Measurements from ENCODE around the gene KRT31.
A peak's percentile ranks its signal among the peaks of the same experiment; 100 is the strongest.
"Not testable (repeated sequence)": the region's sequence is repeated elsewhere in the genome, so short reads cannot be mapped to it uniquely, and the experiment has no call there.

The KRT31 gene

GRCh38 chr17:41404024-41404671 lies 6.7 kb upstream of the KRT31 start:
- Histone ChIP-seq H3K79me2 (ENCODE audit: control insufficient read depth, insufficient read depth, low read length, unreplicated experiment) (no peaks in the 10 kb centered on the region), H2AFZ (ENCODE audit: low read length, unreplicated experiment) (peak overlapping the region; percentile 15), H3K4me3 (ENCODE audit: low read depth, low read length) (peak overlapping the region; percentile 22; the same call in 1 of the 2 replicates), H3K4me1 (ENCODE audit: control insufficient read depth, insufficient read depth, low read length, unreplicated experiment) (peaks cover 35% of the 10 kb centered on the region), H3K36me3 (ENCODE audit: insufficient read depth, low read length) (no peaks in the 10 kb centered on the region), H3K27ac (ENCODE audit: low read depth, low read length) (peak overlapping the region; percentile 86), H3K27me3 (ENCODE audit: insufficient read depth, low read length) (no peaks in the 10 kb centered on the region)

- H3K4me3 ChIP-seq (ENCODE audit: low read depth, low read length), result peak overlapping the region; percentile 22; the same call in 1 of the 2 replicates
- peaks cover 35% of the 10 kb centered on the region for H3K4me1 ChIP-seq (ENCODE audit: control insufficient read depth, insufficient read depth, low read length, unreplicated experiment)
- no peaks in the 10 kb centered on the region for H3K36me3 ChIP-seq (ENCODE audit: insufficient read depth, low read length)
- H3K27ac ChIP-seq (ENCODE audit: low read depth, low read length), result peak overlapping the region; percentile 86
- H2AFZ ChIP-seq (ENCODE audit: low read length, unreplicated experiment), result no peak overlapping the region
- H3K27me3 ChIP-seq (ENCODE audit: insufficient read depth, low read length), result no peaks in the 10 kb centered on the region
- no peaks in the 10 kb centered on the region for H3K79me2 ChIP-seq (ENCODE audit: control insufficient read depth, insufficient read depth, low read length, unreplicated experiment)
Measured at GRCh38 chr17:41403404-41404023, 6.1 kb upstream of the KRT31 start.

- H3K4me3 ChIP-seq (ENCODE audit: low read depth, low read length), result no peak overlapping the region
- H3K4me1 ChIP-seq (ENCODE audit: control insufficient read depth, insufficient read depth, low read length, unreplicated experiment), result peaks cover 35% of the 10 kb centered on the region
- H3K36me3 ChIP-seq (ENCODE audit: insufficient read depth, low read length), result no peaks in the 10 kb centered on the region
- H2AFZ ChIP-seq (ENCODE audit: low read length, unreplicated experiment), result no peak overlapping the region
- no peaks in the 10 kb centered on the region for H3K27me3 ChIP-seq (ENCODE audit: insufficient read depth, low read length)
- H3K27ac ChIP-seq (ENCODE audit: low read depth, low read length), result peak overlapping the region; percentile 86; the same call in 1 of the 2 replicates
- H3K79me2 ChIP-seq (ENCODE audit: control insufficient read depth, insufficient read depth, low read length, unreplicated experiment), result no peaks in the 10 kb centered on the region
Measured at GRCh38 chr17:41402161-41402560, 4.8 kb upstream of the KRT31 start.

GRCh38 chr17:41396340-41396739 lies 1.1 kb downstream of the KRT31 start:
- Histone ChIP-seq H3K36me3 (ENCODE audit: insufficient read depth, low read length) (no peaks in the 10 kb centered on the region), H3K27me3 (ENCODE audit: insufficient read depth, low read length) (no peaks in the 10 kb centered on the region), H3K79me2 (ENCODE audit: control insufficient read depth, insufficient read depth, low read length, unreplicated experiment) (no peaks in the 10 kb centered on the region), H3K27ac (ENCODE audit: low read depth, low read length) (no peak overlapping the region), H2AFZ (ENCODE audit: low read length, unreplicated experiment) (no peak overlapping the region), H3K4me3 (ENCODE audit: low read depth, low read length) (no peak overlapping the region), H3K4me1 (ENCODE audit: control insufficient read depth, insufficient read depth, low read length, unreplicated experiment) (peaks cover 23% of the 10 kb centered on the region)

GRCh38 chr17:41395611-41396010 lies 1.8 kb downstream of the KRT31 start:
- Histone ChIP-seq H3K4me3 (ENCODE audit: low read depth, low read length) (no peak overlapping the region), H3K79me2 (ENCODE audit: control insufficient read depth, insufficient read depth, low read length, unreplicated experiment) (no peaks in the 10 kb centered on the region), H3K4me1 (ENCODE audit: control insufficient read depth, insufficient read depth, low read length, unreplicated experiment) (peaks cover 23% of the 10 kb centered on the region), H2AFZ (ENCODE audit: low read length, unreplicated experiment) (no peak overlapping the region), H3K27me3 (ENCODE audit: insufficient read depth, low read length) (no peaks in the 10 kb centered on the region), H3K27ac (ENCODE audit: low read depth, low read length) (no peak overlapping the region), H3K36me3 (ENCODE audit: insufficient read depth, low read length) (no peaks in the 10 kb centered on the region)

- not testable (repeated sequence) for H3K27me3 ChIP-seq (ENCODE audit: insufficient read depth, low read length); H3K27ac ChIP-seq (ENCODE audit: low read depth, low read length); H3K79me2 ChIP-seq (ENCODE audit: control insufficient read depth, insufficient read depth, low read length, unreplicated experiment); H3K36me3 ChIP-seq (ENCODE audit: insufficient read depth, low read length); H3K4me3 ChIP-seq (ENCODE audit: low read depth, low read length); H2AFZ ChIP-seq (ENCODE audit: low read length, unreplicated experiment)
- peaks cover 23% of the 10 kb centered on the region for H3K4me1 ChIP-seq (ENCODE audit: control insufficient read depth, insufficient read depth, low read length, unreplicated experiment)
Measured at GRCh38 chr17:41395044-41395443, 2.4 kb downstream of the KRT31 start.

- no peaks in the 10 kb centered on the region for H3K36me3 ChIP-seq (ENCODE audit: insufficient read depth, low read length)
- peaks cover 23% of the 10 kb centered on the region for H3K4me1 ChIP-seq (ENCODE audit: control insufficient read depth, insufficient read depth, low read length, unreplicated experiment)
- no peak overlapping the region for H3K4me3 ChIP-seq (ENCODE audit: low read depth, low read length)
- H3K79me2 ChIP-seq (ENCODE audit: control insufficient read depth, insufficient read depth, low read length, unreplicated experiment), result no peaks in the 10 kb centered on the region
- H3K27ac ChIP-seq (ENCODE audit: low read depth, low read length), result no peak overlapping the region
- H2AFZ ChIP-seq (ENCODE audit: low read length, unreplicated experiment), result no peak overlapping the region
- no peaks in the 10 kb centered on the region for H3K27me3 ChIP-seq (ENCODE audit: insufficient read depth, low read length)
Measured at GRCh38 chr17:41394254-41394996, 3.0 kb downstream of the KRT31 start.

- H2AFZ ChIP-seq (ENCODE audit: low read length, unreplicated experiment), result no peak overlapping the region
- no peak overlapping the region for H3K4me3 ChIP-seq (ENCODE audit: low read depth, low read length)
- H3K27ac ChIP-seq (ENCODE audit: low read depth, low read length), result no peak overlapping the region
- H3K27me3 ChIP-seq (ENCODE audit: insufficient read depth, low read length), result no peaks in the 10 kb centered on the region
- H3K36me3 ChIP-seq (ENCODE audit: insufficient read depth, low read length), result no peaks in the 10 kb centered on the region
- no peaks in the 10 kb centered on the region for H3K79me2 ChIP-seq (ENCODE audit: control insufficient read depth, insufficient read depth, low read length, unreplicated experiment)
- peaks cover 23% of the 10 kb centered on the region for H3K4me1 ChIP-seq (ENCODE audit: control insufficient read depth, insufficient read depth, low read length, unreplicated experiment)
Measured at GRCh38 chr17:41393826-41394225, 3.6 kb downstream of the KRT31 start.

GRCh38 chr17:41393294-41393693 lies 4.1 kb downstream of the KRT31 start:
- Histone ChIP-seq H3K27ac (ENCODE audit: low read depth, low read length) (no peak overlapping the region), H3K27me3 (ENCODE audit: insufficient read depth, low read length) (no peaks in the 10 kb centered on the region), H3K79me2 (ENCODE audit: control insufficient read depth, insufficient read depth, low read length, unreplicated experiment) (no peaks in the 10 kb centered on the region), H3K4me3 (ENCODE audit: low read depth, low read length) (no peak overlapping the region), H3K4me1 (ENCODE audit: control insufficient read depth, insufficient read depth, low read length, unreplicated experiment) (peaks cover 23% of the 10 kb centered on the region), H3K36me3 (ENCODE audit: insufficient read depth, low read length) (no peaks in the 10 kb centered on the region), H2AFZ (ENCODE audit: low read length, unreplicated experiment) (no peak overlapping the region)

- Histone ChIP-seq H3K27ac (ENCODE audit: low read depth, low read length) (0 out of 2 replicates have a peak overlapping the region, but pooled peaks have one; percentile 29), H3K4me3 (ENCODE audit: low read depth, low read length) (no peak overlapping the region), H3K36me3 (ENCODE audit: insufficient read depth, low read length) (no peaks in the 10 kb centered on the region), H3K27me3 (ENCODE audit: insufficient read depth, low read length) (no peaks in the 10 kb centered on the region), H3K4me1 (ENCODE audit: control insufficient read depth, insufficient read depth, low read length, unreplicated experiment) (peaks cover 23% of the 10 kb centered on the region), H3K79me2 (ENCODE audit: control insufficient read depth, insufficient read depth, low read length, unreplicated experiment) (no peaks in the 10 kb centered on the region), H2AFZ (ENCODE audit: low read length, unreplicated experiment) (no peak overlapping the region)
Measured at GRCh38 chr17:41392278-41392677, 5.1 kb downstream of the KRT31 start.

All from ACC112 (cell line).